Activated CD4-positive, alpha-beta T cell treated with anti-CD3 and anti-CD28 coated beads for 36 hours (primary cell): Measurements from ENCODE around the gene LEF1. TPM values are rescaled to one million over a fixed set of nuclear protein-coding genes. Genes with fewer than 3 reads are reported as not detected.
A peak's percentile ranks its signal among the peaks of the same experiment; 100 is the strongest.

Experiments
- ATAC-seq: fragments of 200-7000 bp; cut with Tn5 transposase; one replicate; pipeline ENCODE4 v1.10.0; 2021; ENCODE audit warnings: mild to moderate bottlenecking, moderate library complexity
- CTCF ChIA-PET: fragments of 350-600 bp; sonication (Branson Sonifier 250); formaldehyde crosslinking; loops from one replicate; lab custom pipeline; 2021; ENCODE audit warnings: antibody characterized with exemption; lab: Charles Lee
- POLR2A ChIA-PET: fragments of 350-600 bp; sonication (Branson Sonifier 250); formaldehyde crosslinking; loops from one replicate; lab custom pipeline; 2021; ENCODE audit warnings: antibody characterized with exemption, inconsistent platforms; lab: Charles Lee
- DNase-seq: peaks from one replicate; pipeline ENCODE4 v3.0.0-alpha.2; 2020
- H3K27ac Mint-ChIP-seq: one replicate; pipeline ENCODE4 v1.8.0; 2021; ENCODE audit warnings: mixed read lengths
- H3K27me3 Mint-ChIP-seq: one replicate; pipeline ENCODE4 v1.8.0; 2021; ENCODE audit warnings: mixed read lengths
- H3K36me3 Mint-ChIP-seq: one replicate; pipeline ENCODE4 v1.8.0; 2021; ENCODE audit warnings: low read depth, mixed read lengths
- H3K4me1 Mint-ChIP-seq: one replicate; pipeline ENCODE4 v1.8.0; 2021; ENCODE audit warnings: mixed read lengths
- H3K4me3 Mint-ChIP-seq: one replicate; pipeline ENCODE4 v1.8.0; 2021; ENCODE audit warnings: mild to moderate bottlenecking, moderate library complexity, mixed read lengths
- H3K9me3 Mint-ChIP-seq: one replicate; pipeline ENCODE4 v1.8.0; 2021; ENCODE audit warnings: low read depth, mixed read lengths
- intact Hi-C, 2 experiments: fragments of 100-400 bp; cut with DNase I in 1 of 2; cut with micrococcal nuclease in 1 of 2; formaldehyde crosslinking; loops; one replicate each; pipeline versions ENCODE4 v1.14.2 to v1.15.1; 2022 to 2024; cut with DNase I, micrococcal nuclease
- total RNA-seq, 2 experiments: library from RNA; stranded (reverse); gene quantifications; one replicate each; pipeline ENCODE4 v1.2.3, GENCODE V29; 2021

Gene LEF1
- total RNA-seq: 100 to 1,000 TPM; 175 to 302 TPM

DNA sequence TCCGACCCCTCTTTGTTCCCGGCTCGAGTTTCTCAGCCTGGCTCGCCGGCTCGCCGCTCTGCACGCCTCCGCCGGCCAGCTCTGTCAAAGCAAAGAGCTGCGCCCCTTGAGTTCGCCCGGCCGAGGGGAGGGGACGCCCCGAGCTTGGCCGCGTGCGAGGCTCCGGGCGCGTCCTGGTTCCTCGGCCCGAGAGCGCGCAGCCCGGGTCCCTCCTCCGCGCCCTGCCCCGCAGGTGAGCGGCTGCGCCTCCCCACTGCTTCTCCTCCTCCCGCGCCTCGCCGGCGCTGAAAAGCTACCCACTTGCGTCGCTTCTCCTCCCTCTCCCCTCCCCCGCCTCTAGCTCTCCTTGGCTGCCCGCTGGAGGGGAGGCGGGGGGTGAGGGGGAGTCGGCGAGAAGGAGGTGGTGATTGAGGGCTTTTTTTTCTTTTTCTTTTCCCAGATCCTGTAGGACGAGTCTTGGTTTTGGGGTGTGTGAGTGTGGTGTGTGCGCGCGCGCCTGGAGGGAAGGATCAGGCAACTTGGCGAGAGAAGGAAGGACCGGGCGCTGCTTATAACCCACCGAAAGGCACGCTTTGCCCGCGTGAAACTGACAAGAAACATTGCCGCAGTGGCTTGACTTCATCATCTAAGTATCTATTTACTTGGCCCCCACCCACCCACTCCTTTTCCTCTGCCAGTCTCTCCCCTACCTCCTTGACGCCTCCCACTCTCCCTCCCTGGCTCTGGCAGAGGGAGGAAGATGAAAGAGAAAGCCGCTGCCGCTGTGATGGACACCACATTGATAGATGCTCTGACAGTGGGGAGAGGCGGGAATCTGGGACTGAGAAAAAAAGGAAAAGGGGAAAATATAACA lies at the start of gene LEF1:
Gene LEF1 (minus strand): TSS at position 262 of the 853 bp plus-strand sequence. CDS start 1,165 bp downstream, outside the sequence.
- peak within 1 kb of the TSS; percentile 94 for H3K27ac Mint-ChIP-seq

DNA sequence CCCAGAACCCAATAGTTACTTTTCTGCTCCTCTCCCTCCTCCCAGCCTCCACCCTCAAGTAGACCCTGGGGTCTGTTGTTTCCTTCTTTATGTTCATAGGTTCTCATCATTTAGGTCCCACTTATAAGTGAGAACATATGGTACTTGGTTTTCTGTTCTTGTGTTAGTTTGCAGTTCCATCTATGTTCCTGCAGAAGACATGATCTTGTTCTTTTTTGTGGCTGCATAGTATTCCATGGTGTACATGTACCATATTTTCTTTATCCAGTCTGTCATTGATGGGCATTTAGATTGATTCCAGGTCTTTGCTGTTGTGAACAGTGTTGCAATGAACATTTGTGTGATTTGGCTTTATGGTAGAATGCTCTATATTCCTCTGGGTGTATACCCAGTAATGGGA lies 47.8 kb upstream of the LEF1 start:
- Mint-ChIP-seq H3K27ac (no peak overlapping the region), H3K36me3 (peaks cover 3% of the 10 kb centered on the region), H3K27me3 (no peaks in the 10 kb centered on the region), H3K9me3 (no peaks in the 10 kb centered on the region), H3K4me1 (peaks cover 25% of the 10 kb centered on the region), H3K4me3 (no peak overlapping the region)
- ATAC-seq: no peak
- POLR2A ChIA-PET: no interaction called here
- DNase-seq: no peak
- CTCF ChIA-PET: interaction anchor here (0.6 kb wide), 1 partner anchor 29 kb away, joined by 3 read pairs; no protein-coding TSS in a partner anchor
- intact Hi-C loops: no loop called here

More for the DNA sequence above, at the start of gene LEF1:
- H3K9me3 Mint-ChIP-seq: no peaks in the 10 kb centered on the region
- ChIA-PET POLR2A (interaction anchor here (0.6 to 1.2 kb wide), 8 partner anchors 8 to 364 kb away, joined by 3 to 14 read pairs (median 4); no protein-coding TSS in a partner anchor), CTCF (interaction anchor here (0.7 to 1.9 kb wide), 6 partner anchors 14 to 257 kb away, joined by 3 to 21 read pairs (median 4); no protein-coding TSS in a partner anchor)
- intact Hi-C loops: loop anchor here (2.0 to 5.0 kb wide), 7 partner anchors 122 to 453 kb away; partner anchors contain the start of gene RPL34 (in 1 of the 2)
- peaks cover 12% of the 10 kb centered on the region for H3K27me3 Mint-ChIP-seq
- H3K4me1 Mint-ChIP-seq: peaks cover 33% of the 10 kb centered on the region
- ATAC-seq (peak; percentile 34), DNase-seq (peak; percentile 88)
- H3K4me3 Mint-ChIP-seq: peak within 1 kb of the TSS; percentile 85
- H3K36me3 Mint-ChIP-seq: peaks cover 23% of the 10 kb centered on the region

- DNase-seq (no peak), ATAC-seq (no peak)
- POLR2A ChIA-PET: no interaction called here
- Mint-ChIP-seq H3K27me3 (no peaks in the 10 kb centered on the region), H3K4me3 (no peak overlapping the region), H3K36me3 (peaks cover 3% of the 10 kb centered on the region), H3K9me3 (no peaks in the 10 kb centered on the region), H3K27ac (no peak overlapping the region), H3K4me1 (peaks cover 40% of the 10 kb centered on the region)
- CTCF ChIA-PET: no interaction called here
- intact Hi-C loops: no loop called here
These were observed 46.3 kb upstream of the LEF1 start for GRCh38 chr4:108215055-108215454.

- peaks cover 38% of the 10 kb centered on the region for H3K4me1 Mint-ChIP-seq
- POLR2A ChIA-PET: no interaction called here
- H3K4me3 Mint-ChIP-seq: no peak overlapping the region
- peaks cover 3% of the 10 kb centered on the region for H3K36me3 Mint-ChIP-seq
- ATAC-seq (no peak), DNase-seq (no peak)
- H3K27me3 Mint-ChIP-seq: no peaks in the 10 kb centered on the region
- H3K27ac Mint-ChIP-seq: no peak overlapping the region
- CTCF ChIA-PET: no interaction called here
- no peaks in the 10 kb centered on the region for H3K9me3 Mint-ChIP-seq
- intact Hi-C loops: loop anchor here in 1 of 2 experiments (5.0 kb wide), 1 partner anchor 214 kb away; no protein-coding TSS in a partner anchor
These were observed 45.0 kb upstream of the LEF1 start for GRCh38 chr4:108213723-108214122.

DNA sequence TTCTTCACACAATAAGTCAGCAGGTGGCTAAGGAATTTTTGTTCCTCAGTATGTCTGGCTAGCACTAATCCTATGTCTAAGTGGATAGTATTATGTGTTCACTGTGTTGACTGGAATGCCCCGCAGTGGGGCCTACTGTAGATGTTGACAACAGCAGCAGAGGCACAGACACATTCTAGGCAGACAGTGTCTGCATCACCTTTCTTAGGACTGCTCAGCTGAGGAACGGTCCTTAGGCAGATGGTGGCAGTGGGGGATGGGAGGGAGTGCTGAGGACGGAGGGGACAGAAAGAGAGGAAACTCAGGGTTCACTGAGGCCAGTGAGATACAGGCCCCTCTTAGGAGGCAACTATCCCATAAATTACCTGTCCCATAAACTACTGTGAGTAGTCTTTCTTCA lies 44.6 kb upstream of the LEF1 start:
- ATAC-seq: no peak
- no peak overlapping the region for H3K27ac Mint-ChIP-seq
- H3K27me3 Mint-ChIP-seq: no peaks in the 10 kb centered on the region
- ChIA-PET POLR2A (no interaction called here), CTCF (no interaction called here)
- no peak overlapping the region for H3K4me3 Mint-ChIP-seq
- peaks cover 3% of the 10 kb centered on the region for H3K36me3 Mint-ChIP-seq
- no peak for DNase-seq
- no peaks in the 10 kb centered on the region for H3K9me3 Mint-ChIP-seq
- peaks cover 38% of the 10 kb centered on the region for H3K4me1 Mint-ChIP-seq
- intact Hi-C loops: loop anchor here in 1 of 2 experiments (5.0 kb wide), 1 partner anchor 214 kb away; no protein-coding TSS in a partner anchor

- no peaks in the 10 kb centered on the region for H3K9me3 Mint-ChIP-seq
- ChIA-PET CTCF (interaction anchor here (0.7 to 0.8 kb wide), 2 partner anchors 14 to 181 kb away, joined by 3 read pairs; no protein-coding TSS in a partner anchor), POLR2A (interaction anchor here (0.6 kb wide), 1 partner anchor 11 kb away, joined by 3 read pairs; no protein-coding TSS in a partner anchor)
These were observed 42.5 kb upstream of the LEF1 start for GRCh38 chr4:108210989-108211835.

GRCh38 chr4:108209489-108209888 lies 40.8 kb upstream of the LEF1 start:
- H3K36me3 Mint-ChIP-seq: peaks cover 3% of the 10 kb centered on the region
- peak overlapping the region; percentile 29 for H3K27ac Mint-ChIP-seq
- H3K4me1 Mint-ChIP-seq: peaks cover 50% of the 10 kb centered on the region
- POLR2A ChIA-PET: interaction anchor here (0.6 kb wide), 1 partner anchor 423 kb away, joined by 3 read pairs; no protein-coding TSS in a partner anchor
- DNase-seq (no peak), ATAC-seq (no peak)
- H3K27me3 Mint-ChIP-seq: no peaks in the 10 kb centered on the region
- H3K4me3 Mint-ChIP-seq: no peak overlapping the region
- intact Hi-C loops: no loop called here
- CTCF ChIA-PET: no interaction called here
- H3K9me3 Mint-ChIP-seq: no peaks in the 10 kb centered on the region

More at GRCh38 chr4:108210989-108211835, 42.5 kb upstream of the LEF1 start:
- Mint-ChIP-seq H3K27ac (peak overlapping the region; percentile 40), H3K36me3 (peaks cover 3% of the 10 kb centered on the region), H3K4me3 (no peak overlapping the region), H3K4me1 (peaks cover 38% of the 10 kb centered on the region), H3K27me3 (no peaks in the 10 kb centered on the region)
- intact Hi-C loops: loop anchor here in 1 of 2 experiments (5.0 kb wide), 1 partner anchor 216 kb away; no protein-coding TSS in a partner anchor
- no peak for DNase-seq
- ATAC-seq: peak; percentile 94

DNA sequence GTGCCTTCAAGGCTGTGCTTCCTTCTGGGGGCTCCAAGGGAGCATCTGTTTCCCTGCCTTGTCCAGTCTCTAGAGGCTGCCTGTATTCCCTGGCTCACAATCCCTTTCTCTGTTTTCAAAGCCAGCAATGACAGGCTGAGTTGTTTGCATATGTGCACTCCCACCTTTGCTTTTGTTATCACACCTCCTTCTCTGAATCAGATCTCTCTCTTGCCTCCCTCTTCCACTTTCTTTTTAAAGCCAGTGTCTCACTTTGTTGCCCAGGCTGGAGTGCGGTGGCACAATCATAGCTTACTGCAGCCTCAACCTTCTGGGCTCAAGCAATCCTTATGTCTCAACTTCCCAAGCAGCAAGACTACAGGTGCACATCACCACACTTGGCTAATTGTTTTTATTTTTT lies 37.1 kb upstream of the LEF1 start:
- ATAC-seq: peak; percentile 81
- H3K27me3 Mint-ChIP-seq: no peaks in the 10 kb centered on the region
- no peak overlapping the region for H3K27ac Mint-ChIP-seq
- intact Hi-C loops: no loop called here
- CTCF ChIA-PET: no interaction called here
- DNase-seq: peak; percentile 42
- H3K4me3 Mint-ChIP-seq: no peak overlapping the region
- H3K9me3 Mint-ChIP-seq: no peaks in the 10 kb centered on the region
- H3K36me3 Mint-ChIP-seq: peaks cover 13% of the 10 kb centered on the region
- H3K4me1 Mint-ChIP-seq: peaks cover 34% of the 10 kb centered on the region
- POLR2A ChIA-PET: interaction anchor here (0.7 kb wide), 1 partner anchor 364 kb away, joined by 3 read pairs; no protein-coding TSS in a partner anchor

GRCh38 chr4:108204518-108204917 lies 35.8 kb upstream of the LEF1 start:
- CTCF ChIA-PET: interaction anchor here (1.6 kb wide), 1 partner anchor 13 kb away, joined by 5 read pairs; no protein-coding TSS in a partner anchor
- intact Hi-C loops: no loop called here
- Mint-ChIP-seq H3K4me1 (peaks cover 28% of the 10 kb centered on the region), H3K36me3 (peaks cover 13% of the 10 kb centered on the region), H3K27me3 (no peaks in the 10 kb centered on the region), H3K9me3 (no peaks in the 10 kb centered on the region), H3K27ac (peak overlapping the region; percentile 22), H3K4me3 (no peak overlapping the region)
- POLR2A ChIA-PET: no interaction called here
- peak; percentile 77 for ATAC-seq
- DNase-seq: no peak

DNA sequence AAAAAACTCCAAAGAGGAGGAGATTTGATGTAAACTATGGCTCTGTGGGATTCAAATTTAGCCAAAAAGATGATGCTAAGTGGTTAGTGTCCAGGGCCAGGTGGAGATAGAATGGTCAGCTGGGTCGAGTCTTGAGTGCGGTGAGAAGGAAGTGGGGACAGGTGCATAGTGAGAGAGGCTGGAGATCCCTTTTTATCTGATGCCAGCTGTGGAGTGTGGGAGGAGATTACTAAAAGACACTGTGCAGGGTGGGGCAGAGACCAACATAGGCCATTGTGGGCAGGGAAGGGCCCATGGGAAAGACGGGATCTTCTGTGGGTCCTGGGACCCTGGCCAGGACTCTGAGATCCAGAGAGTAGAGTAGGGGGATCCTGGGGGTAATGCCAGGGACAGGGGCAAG lies 34.6 kb upstream of the LEF1 start:
- ChIA-PET POLR2A (no interaction called here), CTCF (no interaction called here)
- Mint-ChIP-seq H3K9me3 (no peaks in the 10 kb centered on the region), H3K4me3 (no peak overlapping the region), H3K4me1 (peaks cover 28% of the 10 kb centered on the region), H3K36me3 (peaks cover 13% of the 10 kb centered on the region), H3K27me3 (no peaks in the 10 kb centered on the region), H3K27ac (peak overlapping the region; percentile 1)
- ATAC-seq (no peak), DNase-seq (no peak)
- intact Hi-C loops: no loop called here

DNA sequence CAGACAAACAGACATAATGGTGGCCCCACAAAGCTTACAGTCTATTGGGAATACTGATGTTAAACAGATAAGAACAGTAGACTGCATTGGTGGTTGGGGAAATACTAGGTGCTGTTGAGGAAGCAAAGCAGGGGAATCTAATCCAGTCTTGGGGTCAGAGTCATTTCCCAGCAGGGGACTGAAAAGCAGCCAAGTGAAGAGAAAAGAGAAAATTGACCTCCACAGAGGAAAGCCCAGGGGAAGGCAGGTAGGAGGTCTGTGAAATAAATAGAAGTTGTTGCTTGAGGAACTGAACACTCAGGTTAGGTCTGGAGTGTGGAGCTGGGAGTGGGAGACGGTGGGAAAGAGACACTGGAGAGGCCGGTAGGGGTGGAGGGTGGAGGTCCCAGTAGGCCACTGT lies 33.0 kb upstream of the LEF1 start:
- intact Hi-C loops: no loop called here
- DNase-seq (no peak), ATAC-seq (no peak)
- ChIA-PET POLR2A (no interaction called here), CTCF (interaction anchor here (0.8 kb wide), 1 partner anchor 70 kb away, joined by 3 read pairs; no protein-coding TSS in a partner anchor)
- Mint-ChIP-seq H3K4me1 (peaks cover 28% of the 10 kb centered on the region), H3K27ac (no peak overlapping the region), H3K4me3 (no peak overlapping the region), H3K27me3 (no peaks in the 10 kb centered on the region), H3K36me3 (peaks cover 13% of the 10 kb centered on the region), H3K9me3 (no peaks in the 10 kb centered on the region)
